ENCODE data around the gene TCF7L1.

Gene TCF7L1

GRCh38 chr2:85165088-85165690 is 32.0 kb downstream of the TCF7L1 start:
- DNase-seq, result no peak

GRCh38 chr2:85166021-85166420 is 32.8 kb downstream of the TCF7L1 start:
- DNase-seq, result no peak

- no peak for DNase-seq
Observed at GRCh38 chr2:85167479-85167878, 34.3 kb downstream of the TCF7L1 start.

- DNase-seq, result no peak
Observed at GRCh38 chr2:85168942-85169341, 35.8 kb downstream of the TCF7L1 start.

- DNase-seq, result no peak
Observed at GRCh38 chr2:85169581-85169980, 36.4 kb downstream of the TCF7L1 start.

- DNase-seq, result no peak
Observed at GRCh38 chr2:85170938-85171475, 37.8 kb downstream of the TCF7L1 start.

- DNase-seq, result no peak
Observed at GRCh38 chr2:85171916-85172315, 38.7 kb downstream of the TCF7L1 start.

- no peak for DNase-seq
Observed at GRCh38 chr2:85173909-85174308, 40.7 kb downstream of the TCF7L1 start.

GRCh38 chr2:85174943-85175342 is 41.8 kb downstream of the TCF7L1 start:
- no peak for DNase-seq

GRCh38 chr2:85175369-85176299 is 42.4 kb downstream of the TCF7L1 start:
- no peak for DNase-seq

GRCh38 chr2:85177031-85177824 is 44.0 kb downstream of the TCF7L1 start:
- no peak for DNase-seq

GRCh38 chr2:85178154-85178553 is 45.0 kb downstream of the TCF7L1 start:
- DNase-seq, result no peak

- DNase-seq, result no peak
Observed at GRCh38 chr2:85178980-85179411, 45.8 kb downstream of the TCF7L1 start.

GRCh38 chr2:85179541-85179940 is 46.3 kb downstream of the TCF7L1 start:
- DNase-seq, result no peak

- no peak for DNase-seq
Observed at GRCh38 chr2:85180322-85181133, 47.3 kb downstream of the TCF7L1 start.

- DNase-seq, result no peak
Observed at GRCh38 chr2:85181134-85181631, 48.0 kb downstream of the TCF7L1 start.

- no peak for DNase-seq
Observed at GRCh38 chr2:85181844-85182456, 48.8 kb downstream of the TCF7L1 start.

- no peak for DNase-seq
Observed at GRCh38 chr2:85183076-85183475, 49.9 kb downstream of the TCF7L1 start.

- DNase-seq, result no peak
Observed at GRCh38 chr2:85183479-85183878, 50.3 kb downstream of the TCF7L1 start.

GRCh38 chr2:85184231-85184630 is 51.0 kb downstream of the TCF7L1 start:
- DNase-seq, result no peak

GRCh38 chr2:85184990-85185389 is 51.8 kb downstream of the TCF7L1 start:
- no peak for DNase-seq

Data from activated CD4-positive, CD25-positive, alpha-beta regulatory T cell (primary cell).